Parathyroid adenoma (tissue), 2 donors: ENCODE measurements around the gene MROH9.

ENCODE experiments used
- H2AFZ ChIP-seq: fragments of 300-600 bp; sonication (generic); one replicate; pipeline ENCODE4 v1.7.0; 2017; ENCODE audit warnings: antibody characterized with exemption, mild to moderate bottlenecking
- H3K27ac ChIP-seq: fragments of 300-600 bp; sonication (generic); one replicate; pipeline ENCODE4 v1.7.0; 2017
- H3K27me3 ChIP-seq: fragments of 300-600 bp; sonication (generic); one replicate; pipeline ENCODE4 v1.7.0; 2017; ENCODE audit warnings: low read length; ENCODE audit not compliant: control insufficient read depth, insufficient read depth
- H3K36me3 ChIP-seq: fragments of 300-600 bp; sonication (generic); one replicate; pipeline ENCODE4 v1.7.0; 2017; ENCODE audit warnings: low read length; ENCODE audit not compliant: control insufficient read depth, insufficient read depth
- H3K4me1 ChIP-seq: fragments of 300-600 bp; sonication (generic); one replicate; pipeline ENCODE4 v1.7.0; 2017; ENCODE audit warnings: control low read depth
- H3K4me2 ChIP-seq: fragments of 300-600 bp; sonication (generic); one replicate; pipeline ENCODE4 v1.7.0; 2017; ENCODE audit warnings: low read length
- H3K4me3 ChIP-seq: fragments of 300-600 bp; sonication (generic); one replicate; pipeline ENCODE4 v1.7.0; 2017; ENCODE audit warnings: low read depth, low read length
- H3K79me2 ChIP-seq: fragments of 300-600 bp; sonication (generic); one replicate; pipeline ENCODE4 v1.7.0; 2017; ENCODE audit warnings: control low read depth
- H3K9ac ChIP-seq: fragments of 300-600 bp; sonication (generic); one replicate; pipeline ENCODE4 v1.7.0; 2017; ENCODE audit warnings: mild to moderate bottlenecking
- H3K9me3 ChIP-seq: fragments of 300-600 bp; sonication (generic); one replicate; pipeline ENCODE4 v1.7.0; 2017; ENCODE audit warnings: low read length; ENCODE audit not compliant: control insufficient read depth
- TF ChIP-seq, protein P1 (sequence below): fragments of 300-600 bp; sonication (generic); IDR thresholded peaks from one replicate; pipeline ENCODE4 v1.7.0; 2017; ENCODE audit warnings: antibody characterized with exemption, mild to moderate bottlenecking
- donor health status: primary hyperparathyroidism.

MROH9 gene

GRCh38 chr1:170985406-170985805 is 50.1 kb downstream of the MROH9 start:
- no peak overlapping the region for H3K4me2 ChIP-seq
- TF ChIP-seq, protein P1, sequence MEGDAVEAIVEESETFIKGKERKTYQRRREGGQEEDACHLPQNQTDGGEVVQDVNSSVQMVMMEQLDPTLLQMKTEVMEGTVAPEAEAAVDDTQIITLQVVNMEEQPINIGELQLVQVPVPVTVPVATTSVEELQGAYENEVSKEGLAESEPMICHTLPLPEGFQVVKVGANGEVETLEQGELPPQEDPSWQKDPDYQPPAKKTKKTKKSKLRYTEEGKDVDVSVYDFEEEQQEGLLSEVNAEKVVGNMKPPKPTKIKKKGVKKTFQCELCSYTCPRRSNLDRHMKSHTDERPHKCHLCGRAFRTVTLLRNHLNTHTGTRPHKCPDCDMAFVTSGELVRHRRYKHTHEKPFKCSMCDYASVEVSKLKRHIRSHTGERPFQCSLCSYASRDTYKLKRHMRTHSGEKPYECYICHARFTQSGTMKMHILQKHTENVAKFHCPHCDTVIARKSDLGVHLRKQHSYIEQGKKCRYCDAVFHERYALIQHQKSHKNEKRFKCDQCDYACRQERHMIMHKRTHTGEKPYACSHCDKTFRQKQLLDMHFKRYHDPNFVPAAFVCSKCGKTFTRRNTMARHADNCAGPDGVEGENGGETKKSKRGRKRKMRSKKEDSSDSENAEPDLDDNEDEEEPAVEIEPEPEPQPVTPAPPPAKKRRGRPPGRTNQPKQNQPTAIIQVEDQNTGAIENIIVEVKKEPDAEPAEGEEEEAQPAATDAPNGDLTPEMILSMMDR: no peak
- H3K4me3 ChIP-seq: no peak overlapping the region
- no peak overlapping the region for H2AFZ ChIP-seq
- H3K27me3 ChIP-seq: no peaks in the 10 kb centered on the region
- H3K9ac ChIP-seq: no peak overlapping the region
- H3K4me1 ChIP-seq: no peaks in the 10 kb centered on the region
- H3K27ac ChIP-seq: no peak overlapping the region
- H3K36me3 ChIP-seq: no peaks in the 10 kb centered on the region
- H3K79me2 ChIP-seq: no peaks in the 10 kb centered on the region
- no peaks in the 10 kb centered on the region for H3K9me3 ChIP-seq

- no peaks in the 10 kb centered on the region for H3K79me2 ChIP-seq
- H3K4me2 ChIP-seq: no peak overlapping the region
- no peak overlapping the region for H3K4me3 ChIP-seq
- H3K36me3 ChIP-seq: no peaks in the 10 kb centered on the region
- H3K4me1 ChIP-seq: no peaks in the 10 kb centered on the region
- H3K9ac ChIP-seq: no peak overlapping the region
- H3K27ac ChIP-seq: no peak overlapping the region
- no peaks in the 10 kb centered on the region for H3K27me3 ChIP-seq
- H2AFZ ChIP-seq: no peak overlapping the region
- TF ChIP-seq, protein P1: no peak
- H3K9me3 ChIP-seq: no peaks in the 10 kb centered on the region
These were observed 51.6 kb downstream of the MROH9 start for GRCh38 chr1:170986901-170987300.

GRCh38 chr1:170987424-170987823 is 52.1 kb downstream of the MROH9 start:
- Histone ChIP-seq H3K9me3 (no peaks in the 10 kb centered on the region), H3K27me3 (no peaks in the 10 kb centered on the region), H3K36me3 (no peaks in the 10 kb centered on the region), H3K4me2 (no peak overlapping the region), H3K4me1 (no peaks in the 10 kb centered on the region), H3K9ac (no peak overlapping the region), H3K79me2 (no peaks in the 10 kb centered on the region), H3K4me3 (no peak overlapping the region), H2AFZ (no peak overlapping the region), H3K27ac (no peak overlapping the region)
- TF ChIP-seq, protein P1: no peak

DNA sequence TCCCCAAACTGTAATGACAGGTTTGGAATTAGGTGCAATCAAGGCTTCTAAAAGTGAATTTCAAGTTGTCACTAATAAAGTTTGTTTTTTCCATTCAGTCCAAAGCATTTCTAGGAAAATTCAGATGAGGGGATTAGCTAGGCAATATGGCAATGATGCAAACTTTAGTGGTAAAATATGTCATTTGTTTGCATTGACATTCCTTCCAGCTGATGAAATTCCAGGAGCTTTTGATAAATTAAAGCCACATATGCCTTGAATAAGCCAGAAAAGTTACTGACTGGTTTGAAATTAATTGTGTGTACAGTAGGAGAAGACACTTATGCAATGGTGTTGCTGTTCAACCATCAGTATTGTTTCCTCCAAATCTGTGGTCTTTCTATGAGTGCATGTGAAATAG is 57.8 kb downstream of the MROH9 start:
- H2AFZ ChIP-seq: no peak overlapping the region
- H3K27ac ChIP-seq: no peak overlapping the region
- TF ChIP-seq, protein P1: no peak

GRCh38 chr1:170993717-170994116 is 58.4 kb downstream of the MROH9 start:
- Histone ChIP-seq H3K4me3 (no peak overlapping the region), H3K27ac (no peak overlapping the region), H3K27me3 (no peaks in the 10 kb centered on the region), H3K4me1 (no peaks in the 10 kb centered on the region), H2AFZ (no peak overlapping the region), H3K36me3 (no peaks in the 10 kb centered on the region), H3K9me3 (no peaks in the 10 kb centered on the region), H3K9ac (no peak overlapping the region), H3K4me2 (no peak overlapping the region), H3K79me2 (no peaks in the 10 kb centered on the region)
- TF ChIP-seq, protein P1: no peak

More for the DNA sequence above, 57.8 kb downstream of the MROH9 start:
- no peaks in the 10 kb centered on the region for H3K36me3 ChIP-seq
- no peaks in the 10 kb centered on the region for H3K4me1 ChIP-seq
- no peaks in the 10 kb centered on the region for H3K9me3 ChIP-seq
- H3K4me3 ChIP-seq: no peak overlapping the region
- no peak overlapping the region for H3K9ac ChIP-seq
- no peaks in the 10 kb centered on the region for H3K79me2 ChIP-seq
- no peaks in the 10 kb centered on the region for H3K27me3 ChIP-seq
- no peak overlapping the region for H3K4me2 ChIP-seq
